Muscle layer of duodenum (tissue), 2 donors: ENCODE measurements around the gene CCDC196.
"Not testable (repeated sequence)": the region's sequence is repeated elsewhere in the genome, so short reads cannot be mapped to it uniquely, and the experiment has no call there.

Experiments
- H3K27ac ChIP-seq: one replicate; pipeline ENCODE4 v1.7.0; 2013; ENCODE audit warnings: mild to moderate bottlenecking, low read length
- H3K27me3 ChIP-seq: one replicate; pipeline ENCODE4 v1.7.0; 2013; ENCODE audit warnings: low read depth, mild to moderate bottlenecking, control low read depth, low read length
- H3K36me3 ChIP-seq, 2 donors: one replicate each; pipeline ENCODE4 v1.7.0; 2013; ENCODE audit warnings: low read length in 2 of 2, control low read depth in 1 of 2, mild to moderate bottlenecking in 1 of 2; ENCODE audit not compliant: insufficient read depth in 2 of 2, control insufficient read depth in 1 of 2
- H3K4me1 ChIP-seq, 2 donors: one replicate each; pipeline ENCODE4 v1.7.0; 2013; ENCODE audit warnings: low read length in 2 of 2, mild to moderate bottlenecking in 2 of 2, control low read depth in 1 of 2, moderate library complexity in 1 of 2; ENCODE audit not compliant: insufficient read depth in 2 of 2, control insufficient read depth in 1 of 2
- H3K4me3 ChIP-seq, 2 donors: one replicate each; pipeline ENCODE4 v1.7.0; 2013; ENCODE audit warnings: low read length in 2 of 2, low read depth in 1 of 2, mild to moderate bottlenecking in 1 of 2
- H3K9me3 ChIP-seq, 2 donors: one replicate each; pipeline ENCODE4 v1.7.0; 2013; ENCODE audit warnings: low read length in 2 of 2, control low read depth in 1 of 2, mild to moderate bottlenecking in 1 of 2; ENCODE audit not compliant: control insufficient read depth in 1 of 2
- donor health status: healthy.

CCDC196 gene

GRCh38 chr14:66511849-66512248 is 25.7 kb downstream of the CCDC196 start:
- H3K9me3 ChIP-seq: no peaks in the 10 kb centered on the region
- H3K4me1 ChIP-seq: peaks cover 5 to 12% of the 10 kb centered on the region in 2 donors
- no peak overlapping the region for H3K27ac ChIP-seq
- no peaks in the 10 kb centered on the region for H3K27me3 ChIP-seq
- H3K36me3 ChIP-seq: no peaks in the 10 kb centered on the region
- no peak overlapping the region for H3K4me3 ChIP-seq

DNA sequence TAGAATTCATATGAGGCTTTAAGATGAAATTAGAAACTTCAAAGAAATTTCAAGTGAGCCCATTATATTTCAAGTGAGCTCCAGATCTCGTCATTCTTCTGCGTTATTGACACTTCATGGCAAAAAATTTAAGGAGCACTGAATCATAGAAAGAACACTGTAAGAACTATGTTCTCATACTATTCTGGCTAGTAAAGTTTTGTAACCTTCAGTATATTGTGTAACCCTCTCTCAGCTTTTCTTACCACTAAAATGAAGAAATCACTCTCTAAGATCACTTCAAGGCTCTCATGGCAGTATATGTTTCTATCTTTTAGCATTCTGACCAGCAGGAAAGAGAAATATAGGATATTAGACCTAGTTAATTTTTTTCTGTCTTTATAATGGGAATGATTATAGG is 28.0 kb downstream of the CCDC196 start:
- H3K9me3 ChIP-seq: no peaks in the 10 kb centered on the region
- H3K27ac ChIP-seq: no peak overlapping the region
- no peaks in the 10 kb centered on the region for H3K36me3 ChIP-seq
- H3K4me3 ChIP-seq: no peak overlapping the region
- peaks cover 5 to 12% of the 10 kb centered on the region in 2 donors for H3K4me1 ChIP-seq
- H3K27me3 ChIP-seq: no peaks in the 10 kb centered on the region

DNA sequence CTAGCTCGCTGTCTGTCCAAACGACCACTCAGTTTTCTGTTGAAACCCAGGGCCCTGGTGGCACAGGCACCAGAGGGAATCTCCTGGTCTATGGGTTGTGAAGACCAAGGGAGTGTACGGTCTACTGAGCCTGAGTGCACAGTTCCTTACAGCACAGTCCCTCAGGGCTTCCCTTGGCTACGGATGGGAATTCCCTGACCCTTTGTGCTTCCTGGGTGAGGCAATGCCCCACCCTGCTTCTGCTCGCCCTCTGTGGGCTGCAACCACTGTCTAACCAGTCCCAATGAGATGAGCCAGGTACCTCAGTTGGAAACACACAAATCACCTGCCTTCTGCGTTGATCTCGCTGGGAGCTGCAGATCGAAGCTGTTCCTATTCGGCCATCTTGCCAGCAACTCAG is 44.4 kb downstream of the CCDC196 start:
- Histone ChIP-seq H3K27me3 (no peaks in the 10 kb centered on the region), H3K36me3 (no peaks in the 10 kb centered on the region), H3K4me3 (no peak overlapping the region), H3K9me3 (no peaks in the 10 kb centered on the region), H3K27ac (no peak overlapping the region), H3K4me1 (no peaks in the 10 kb centered on the region)

DNA sequence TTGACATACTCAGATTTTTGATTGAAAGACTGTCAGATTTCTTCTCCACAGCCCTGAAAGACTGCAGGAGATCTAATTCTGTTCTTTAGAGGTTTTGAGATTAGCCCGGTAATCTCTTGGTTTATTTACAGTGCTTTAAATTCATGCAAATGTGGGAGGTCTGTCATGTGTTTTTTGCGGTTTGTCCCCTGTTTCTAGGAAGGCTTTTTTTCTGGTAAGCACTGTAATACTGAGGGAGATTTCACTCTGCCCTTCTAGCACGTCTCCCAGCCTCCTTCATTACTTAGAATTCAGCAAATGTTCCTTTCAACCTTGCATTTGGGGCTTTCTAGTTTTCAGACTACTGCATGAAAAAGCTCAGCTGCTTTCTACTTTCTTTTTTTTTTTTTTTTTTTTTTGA is 52.9 kb downstream of the CCDC196 start:
- H3K9me3 ChIP-seq: no peaks in the 10 kb centered on the region
- no peak overlapping the region for H3K4me3 ChIP-seq
- H3K36me3 ChIP-seq: no peaks in the 10 kb centered on the region
- H3K27me3 ChIP-seq: no peaks in the 10 kb centered on the region
- H3K27ac ChIP-seq: no peak overlapping the region
- peaks cover 0 to 3% of the 10 kb centered on the region in 2 donors for H3K4me1 ChIP-seq

DNA sequence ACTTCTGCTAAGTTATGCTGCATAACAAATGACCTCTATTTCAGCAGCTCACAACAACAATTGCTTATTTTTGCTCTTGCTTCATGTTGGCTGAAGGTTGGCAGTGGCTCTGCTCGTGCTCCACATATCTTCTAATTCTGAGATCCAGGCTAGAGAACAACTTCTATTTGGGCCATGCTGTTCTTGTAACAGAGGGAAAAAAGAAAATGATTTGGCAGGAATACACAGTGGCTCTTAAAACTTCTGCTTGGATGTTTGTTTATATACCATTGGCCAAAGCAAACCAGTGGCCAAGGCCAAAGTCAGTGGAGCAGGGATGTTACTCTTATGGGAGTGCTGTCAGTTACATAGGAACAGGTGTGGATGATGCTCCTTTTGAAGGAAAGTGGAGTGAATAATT is 53.9 kb downstream of the CCDC196 start:
- Histone ChIP-seq H3K9me3 (no peaks in the 10 kb centered on the region), H3K36me3 (no peaks in the 10 kb centered on the region), H3K4me3 (no peak overlapping the region), H3K27ac (no peak overlapping the region), H3K27me3 (no peaks in the 10 kb centered on the region), H3K4me1 (peaks cover 0 to 3% of the 10 kb centered on the region in 2 donors)

DNA sequence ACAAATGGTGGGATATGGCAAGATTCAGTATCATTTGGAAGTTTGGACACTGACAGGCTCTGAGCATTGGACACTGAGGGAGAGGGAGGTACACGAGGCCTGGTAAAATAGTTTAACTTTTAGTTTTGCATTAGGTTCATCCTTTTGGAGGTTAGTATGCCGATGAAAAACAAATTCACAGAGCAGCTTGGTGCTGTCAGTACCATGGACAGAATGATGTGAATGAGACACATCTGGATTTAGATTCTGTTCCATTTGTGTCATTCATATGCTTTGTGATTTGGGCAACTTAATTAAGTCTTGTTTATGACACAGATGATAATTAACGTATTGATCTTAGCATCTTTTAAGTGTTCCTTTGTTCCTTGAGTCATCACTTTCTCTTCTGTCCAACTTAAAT is 55.5 kb downstream of the CCDC196 start:
- Histone ChIP-seq H3K4me1 (peaks cover 0 to 3% of the 10 kb centered on the region in 2 donors), H3K4me3 (no peak overlapping the region), H3K27ac (no peak overlapping the region), H3K9me3 (no peaks in the 10 kb centered on the region), H3K36me3 (no peaks in the 10 kb centered on the region), H3K27me3 (no peaks in the 10 kb centered on the region)

- Histone ChIP-seq H3K27ac (no peak overlapping the region), H3K4me3 (no peak overlapping the region), H3K36me3 (no peaks in the 10 kb centered on the region), H3K27me3 (no peaks in the 10 kb centered on the region), H3K4me1 (peaks cover 0 to 3% of the 10 kb centered on the region in 2 donors), H3K9me3 (no peaks in the 10 kb centered on the region)
Observed at GRCh38 chr14:66543996-66544395, 57.8 kb downstream of the CCDC196 start.

- H3K27me3 ChIP-seq, H3K27ac ChIP-seq, H3K4me3 ChIP-seq, H3K9me3 ChIP-seq, H3K36me3 ChIP-seq, H3K4me1 ChIP-seq: not testable (repeated sequence)
Observed at GRCh38 chr14:66545191-66545590, 59.0 kb downstream of the CCDC196 start.

- not testable (repeated sequence) for H3K4me3 ChIP-seq, H3K27ac ChIP-seq, H3K27me3 ChIP-seq, H3K36me3 ChIP-seq, H3K9me3 ChIP-seq, H3K4me1 ChIP-seq
Observed at GRCh38 chr14:66545751-66546150, 59.6 kb downstream of the CCDC196 start.
